Small intestine (tissue), 7 donors: Measurements from ENCODE around the gene ETV7. TPM values are rescaled to one million over a fixed set of nuclear protein-coding genes. Genes with fewer than 3 reads are reported as not detected.

ENCODE experiments used
- DNase-seq, 2 donors: peaks; one replicate each; pipeline versions ENCODE4 v3.0.0 to v3.0.0-alpha.2; 2013
- FAIRE-seq: peaks from 2 replicates; lab custom pipeline; 2012; peaks lifted over from hg19 to GRCh38; lab: Jason Lieb, UNC
- H3K27ac ChIP-seq, 3 donors: one replicate each; pipeline ENCODE4 v1.5.1; 2013; ENCODE audit warnings: low read length in 2 of 3, mild to moderate bottlenecking in 2 of 3, control low read depth in 1 of 3, inconsistent platforms in 1 of 3, low read depth in 1 of 3, moderate library complexity in 1 of 3
- H3K27me3 ChIP-seq, 3 donors: one replicate each; pipeline ENCODE4 v1.6.1; 2013; ENCODE audit warnings: low read length in 3 of 3, inconsistent platforms in 1 of 3; ENCODE audit not compliant: control insufficient read depth in 3 of 3, insufficient read depth in 3 of 3
- H3K36me3 ChIP-seq, 3 donors: one replicate each; pipeline ENCODE4 v1.6.1; 2013; ENCODE audit warnings: low read length in 3 of 3, inconsistent platforms in 1 of 3, low read depth in 1 of 3, mild to moderate bottlenecking in 1 of 3, moderate library complexity in 1 of 3; ENCODE audit not compliant: control insufficient read depth in 3 of 3, insufficient read depth in 2 of 3
- H3K4me1 ChIP-seq, 3 donors: one replicate each; pipeline ENCODE4 v1.6.1; 2013; ENCODE audit warnings: low read length in 2 of 3, inconsistent platforms in 1 of 3, low read depth in 1 of 3, mild to moderate bottlenecking in 1 of 3, moderate library complexity in 1 of 3; ENCODE audit not compliant: control insufficient read depth in 3 of 3, insufficient read depth in 2 of 3
- H3K4me3 ChIP-seq, 3 donors: one replicate each; pipeline ENCODE4 v1.5.1; 2013; ENCODE audit warnings: low read length in 3 of 3, control low read depth in 1 of 3, inconsistent platforms in 1 of 3, low read depth in 1 of 3, mild to moderate bottlenecking in 1 of 3, moderate library complexity in 1 of 3
- H3K9me3 ChIP-seq, 2 donors: one replicate each; pipeline ENCODE4 v1.6.1; 2013; ENCODE audit warnings: low read depth in 1 of 2, low read length in 1 of 2; ENCODE audit not compliant: control insufficient read depth in 2 of 2, insufficient read depth in 1 of 2
- WGBS, 3 donors: extraction: QIAGEN DNeasy Blood & Tissue Kit; methylation state at CpG; one replicate each; pipeline ENCODE4 v1.1.7; 2013; 5-methylcytosine and 5-hydroxymethylcytosine counted together
- polyA plus RNA-seq, 4 donors: library from polyadenylated mRNA; stranded (reverse) in 3 of 4; unstranded in 1 of 4; fragments of 200-250 nt in 3 of 4; fragments of 120-200 nt in 1 of 4; gene quantifications; one replicate each; pipeline versions ENCODE4 v1.2.1 to v1.2.3, GENCODE V29; 2013
- donor health status: healthy with polysubstance abuse.
- donor health status: control.
- donor health status: control.
- donor health status: Bipolar disorder and iron deficiency.
- donor health status: healthy.

Gene ETV7
- polyA plus RNA-seq, 4 donors: 7.4 to 26.2 (median 16.0) TPM

GRCh38 chr6:36381502-36382389 lies 5.7 kb downstream of the ETV7 start:
- Histone ChIP-seq H3K27ac (no peak overlapping the region), H3K27me3 (peaks cover 0 to 2% (median 0%) of the 10 kb centered on the region in 3 donors), H3K4me1 (no peaks in the 10 kb centered on the region), H3K4me3 (no peak overlapping the region), H3K9me3 (no peaks in the 10 kb centered on the region), H3K36me3 (peaks cover 0 to 20% (median 0%) of the 10 kb centered on the region in 3 donors)
- FAIRE-seq (no peak), DNase-seq (no peak)
- WGBS, 3 donors: 75 to 85% (median 79%) methylated on average over 9 of the region's 9 CpGs

- no peak overlapping the region for H3K27ac ChIP-seq
- H3K4me3 ChIP-seq: no peak overlapping the region
- no peak for DNase-seq
- H3K36me3 ChIP-seq: peaks cover 0 to 30% (median 0%) of the 10 kb centered on the region in 3 donors
- H3K9me3 ChIP-seq: no peaks in the 10 kb centered on the region
- H3K4me1 ChIP-seq: no peaks in the 10 kb centered on the region
- no peaks in the 10 kb centered on the region for H3K27me3 ChIP-seq
- FAIRE-seq: no peak
- 89 to 93% (median 91%) methylated on average over 4 of the region's 4 CpGs for WGBS, 3 donors
Observed at GRCh38 chr6:36380166-36380565, 7.3 kb downstream of the ETV7 start.

- H3K4me3 ChIP-seq: no peak overlapping the region
- H3K9me3 ChIP-seq: no peaks in the 10 kb centered on the region
- DNase-seq (no peak), FAIRE-seq (no peak)
- H3K27me3 ChIP-seq: no peaks in the 10 kb centered on the region
- no peaks in the 10 kb centered on the region for H3K4me1 ChIP-seq
- WGBS, 3 donors: 92 to 97% (median 95%) methylated on average over 10 of the region's 10 CpGs
- H3K36me3 ChIP-seq: peaks cover 0 to 34% (median 0%) of the 10 kb centered on the region in 3 donors
- H3K27ac ChIP-seq: no peak overlapping the region
Observed at GRCh38 chr6:36378936-36379335, 8.5 kb downstream of the ETV7 start.

GRCh38 chr6:36378243-36378920 lies 9.1 kb downstream of the ETV7 start:
- no peak for DNase-seq
- Histone ChIP-seq H3K27ac (no peak overlapping the region), H3K36me3 (peaks cover 0 to 34% (median 0%) of the 10 kb centered on the region in 3 donors), H3K4me1 (no peaks in the 10 kb centered on the region), H3K4me3 (no peak overlapping the region), H3K9me3 (no peaks in the 10 kb centered on the region), H3K27me3 (no peaks in the 10 kb centered on the region)
- WGBS, 3 donors: 78 to 92% (median 84%) methylated on average over 4 of the region's 4 CpGs
- FAIRE-seq: no peak

GRCh38 chr6:36377594-36377993 lies 9.9 kb downstream of the ETV7 start:
- 66 to 76% (median 71%) methylated on average over 5 of the region's 5 CpGs for WGBS, 3 donors
- no peak for DNase-seq

GRCh38 chr6:36376742-36377141 lies 10.7 kb downstream of the ETV7 start:
- H3K4me1 ChIP-seq: no peaks in the 10 kb centered on the region
- no peaks in the 10 kb centered on the region for H3K9me3 ChIP-seq
- H3K4me3 ChIP-seq: no peak overlapping the region
- FAIRE-seq: no peak
- peaks cover 0 to 39% (median 2%) of the 10 kb centered on the region in 3 donors for H3K36me3 ChIP-seq
- H3K27me3 ChIP-seq: no peaks in the 10 kb centered on the region
- no peak for DNase-seq
- 91 to 99% (median 93%) methylated on average over 8 of the region's 8 CpGs for WGBS, 3 donors
- no peak overlapping the region for H3K27ac ChIP-seq

More at GRCh38 chr6:36377594-36377993, 9.9 kb downstream of the ETV7 start:
- Histone ChIP-seq H3K27ac (no peak overlapping the region), H3K4me1 (no peaks in the 10 kb centered on the region), H3K9me3 (no peaks in the 10 kb centered on the region), H3K36me3 (peaks cover 0 to 31% (median 2%) of the 10 kb centered on the region in 3 donors), H3K27me3 (no peaks in the 10 kb centered on the region), H3K4me3 (no peak overlapping the region)
- no peak for FAIRE-seq

GRCh38 chr6:36376183-36376582 lies 11.3 kb downstream of the ETV7 start:
- Histone ChIP-seq H3K27ac (no peak overlapping the region), H3K4me3 (no peak overlapping the region), H3K36me3 (peaks cover 0 to 44% (median 2%) of the 10 kb centered on the region in 3 donors), H3K9me3 (no peaks in the 10 kb centered on the region), H3K27me3 (no peaks in the 10 kb centered on the region), H3K4me1 (no peaks in the 10 kb centered on the region)
- DNase-seq (no peak), FAIRE-seq (no peak)
- 91 to 98% (median 98%) methylated on average over 8 of the region's 8 CpGs for WGBS, 3 donors

GRCh38 chr6:36375644-36376155 lies 11.8 kb downstream of the ETV7 start:
- 94 to 99% (median 96%) methylated on average over 17 to 20 of the region's 20 CpGs for WGBS, 3 donors
- DNase-seq: no peak
- Histone ChIP-seq H3K36me3 (peaks cover 0 to 45% (median 5%) of the 10 kb centered on the region in 3 donors), H3K4me3 (no peak overlapping the region), H3K4me1 (no peaks in the 10 kb centered on the region), H3K27me3 (no peaks in the 10 kb centered on the region), H3K27ac (no peak overlapping the region), H3K9me3 (no peaks in the 10 kb centered on the region)
- FAIRE-seq: no peak
